GM23338 (cell line): ENCODE measurements around the gene GNPDA2. TPM values are rescaled to one million over a fixed set of nuclear protein-coding genes. Genes with fewer than 3 reads are reported as not detected.

Experiments
- ATAC-seq: fragments of 200-7000 bp; cut with Tn5 transposase; 3 replicates; pipeline ENCODE4 v1.9.1; 2020
- DNase-seq: peaks from one replicate; pipeline ENCODE4 v3.0.0-alpha.2; 2015; ENCODE audit warnings: low spot score
- H2AFZ ChIP-seq: fragments of 200-600 bp; sonication (generic); 2 replicates; pipeline ENCODE4 v1.8.0; 2016; ENCODE audit warnings: antibody characterized with exemption, mild to moderate bottlenecking, moderate library complexity
- H3F3A ChIP-seq: fragments of 200-600 bp; sonication (generic); replicated peaks from 2 replicates; pipeline ENCODE4 v1.8.0; 2017; ENCODE audit warnings: antibody characterized with exemption, mixed run types, low read depth
- H3K27ac ChIP-seq: fragments of 200-600 bp; sonication (generic); 2 replicates; pipeline ENCODE4 v1.6.1; 2016; ENCODE audit warnings: low read depth
- H3K27me3 ChIP-seq: fragments of 200-600 bp; sonication (generic); 2 replicates; pipeline ENCODE4 v1.8.0; 2016; ENCODE audit warnings: mild to moderate bottlenecking, mixed run types, moderate library complexity; ENCODE audit not compliant: insufficient read depth
- H3K36me3 ChIP-seq: fragments of 200-600 bp; sonication (generic); 2 replicates; pipeline ENCODE4 v1.8.0; 2016; ENCODE audit warnings: mild to moderate bottlenecking; ENCODE audit not compliant: insufficient read depth
- H3K4me1 ChIP-seq: fragments of 200-600 bp; sonication (generic); 2 replicates; pipeline ENCODE4 v1.8.0; 2016; ENCODE audit warnings: mild to moderate bottlenecking, moderate library complexity; ENCODE audit not compliant: insufficient read depth
- H3K4me2 ChIP-seq: fragments of 200-600 bp; sonication (generic); 2 replicates; pipeline ENCODE4 v1.7.1; 2017; ENCODE audit warnings: mixed run types
- H3K4me3 ChIP-seq: fragments of 200-600 bp; sonication (generic); 2 replicates; pipeline ENCODE4 v1.6.1; 2016; ENCODE audit warnings: mixed run types
- H3K79me2 ChIP-seq: fragments of 200-600 bp; sonication (generic); replicated peaks from 2 replicates; pipeline ENCODE4 v1.8.0; 2017; ENCODE audit warnings: mild to moderate bottlenecking; ENCODE audit not compliant: insufficient read depth
- H3K9me2 ChIP-seq: fragments of 200-600 bp; sonication (generic); 2 replicates; pipeline ENCODE4 v1.8.0; 2017; ENCODE audit not compliant: insufficient read depth
- H4K20me1 ChIP-seq: fragments of 200-600 bp; sonication (generic); replicated peaks from 2 replicates; pipeline ENCODE4 v1.8.0; 2017; ENCODE audit warnings: mild to moderate bottlenecking; ENCODE audit not compliant: insufficient read depth
- H3K27ac Mint-ChIP-seq: 2 replicates; pipeline ENCODE4 v1.8.0; 2020; ENCODE audit warnings: inconsistent platforms, mild to moderate bottlenecking, moderate library complexity, mixed read lengths
- H3K27me3 Mint-ChIP-seq: 3 replicates; pipeline ENCODE4 v1.8.0; 2022; ENCODE audit warnings: low read depth, mild to moderate bottlenecking, moderate library complexity, mixed read lengths, inconsistent platforms; ENCODE audit not compliant: insufficient read depth, poor library complexity
- H3K36me3 Mint-ChIP-seq: 3 replicates; pipeline ENCODE4 v1.8.0; 2021; ENCODE audit warnings: low read depth, mild to moderate bottlenecking, inconsistent platforms, moderate library complexity, mixed read lengths
- H3K4me1 Mint-ChIP-seq: 3 replicates; pipeline ENCODE4 v1.8.0; 2020; ENCODE audit warnings: mild to moderate bottlenecking, inconsistent platforms, mixed read lengths
- H3K4me3 Mint-ChIP-seq: 3 replicates; pipeline ENCODE4 v1.8.0; 2021; ENCODE audit warnings: moderate library complexity, mild to moderate bottlenecking, inconsistent platforms, mixed read lengths
- H3K9me3 Mint-ChIP-seq: 3 replicates; pipeline ENCODE4 v1.8.0; 2020; ENCODE audit warnings: moderate library complexity, mild to moderate bottlenecking, inconsistent platforms, mixed read lengths
- CREB1 ChIP-seq: fragments of 250-450 bp; sonication (Bioruptor Pico); IDR thresholded peaks from 2 replicates; pipeline ENCODE4 v1.5.0; 2020; ENCODE audit warnings: low read depth, mild to moderate bottlenecking, moderate library complexity
- EZH2 ChIP-seq: fragments of 200-600 bp; sonication (generic); IDR thresholded peaks from one replicate; pipeline ENCODE4 v1.8.0; 2017; ENCODE audit warnings: antibody characterized with exemption, mild to moderate bottlenecking, low read depth; ENCODE audit not compliant: unreplicated experiment
- EZH2phosphoT487 ChIP-seq: fragments of 200-600 bp; sonication (generic); IDR thresholded peaks from one replicate; pipeline ENCODE4 v1.8.1; 2018; ENCODE audit warnings: antibody characterized with exemption; ENCODE audit not compliant: unreplicated experiment
- JUNB ChIP-seq: IDR thresholded peaks from one replicate; pipeline ENCODE4 v1.6.1; 2016; ENCODE audit warnings: antibody characterized with exemption; ENCODE audit not compliant: unreplicated experiment
- NANOG ChIP-seq: IDR thresholded peaks from 2 replicates; pipeline ENCODE4 v1.6.1; 2016; ENCODE audit warnings: antibody characterized with exemption, borderline replicate concordance
- POLR2AphosphoS5 ChIP-seq: IDR thresholded peaks from 2 replicates; pipeline ENCODE4 v1.6.1; 2016; ENCODE audit warnings: antibody characterized with exemption, low read depth
- STAT1 ChIP-seq: IDR thresholded peaks from one replicate; pipeline ENCODE4 v1.6.1; 2016; ENCODE audit warnings: antibody characterized with exemption; ENCODE audit not compliant: unreplicated experiment
- ZNF114 ChIP-seq: fragments of 250-450 bp; sonication (Bioruptor Pico); IDR thresholded peaks from 2 replicates; pipeline ENCODE4 v1.5.0; 2020; ENCODE audit warnings: mild to moderate bottlenecking, moderate library complexity
- ZNF331 ChIP-seq: fragments of 250-450 bp; sonication (Bioruptor Pico); IDR thresholded peaks from 2 replicates; pipeline ENCODE4 v1.5.0; 2020; ENCODE audit warnings: low read depth, mild to moderate bottlenecking, moderate library complexity
- polyA plus RNA-seq: library from polyadenylated mRNA; unstranded; fragments of >200 nt; fragmentation: Nextera tagmentation; extraction: Ambion mirVana; gene quantifications from 2 replicates; pipeline ENCODE4 v1.2.1, GENCODE V29; 2016
- total RNA-seq: library from RNA; depleted of rRNA; stranded (reverse); fragments of >200 nt; shearing (Covaris generic); gene quantifications from 2 replicates; pipeline ENCODE4 v1.2.3, GENCODE V29; 2014
- TF ChIP-seq, protein P1 (sequence below): IDR thresholded peaks from 2 replicates; pipeline ENCODE4 v1.6.1; 2016; ENCODE audit warnings: antibody characterized with exemption
- TF ChIP-seq, protein P2 (sequence below): IDR thresholded peaks from one replicate; pipeline ENCODE4 v1.6.1; 2018; ENCODE audit warnings: antibody characterized with exemption; ENCODE audit not compliant: unreplicated experiment
- TF ChIP-seq, protein P3 (sequence below): fragments of 250-450 bp; sonication (Bioruptor Pico); IDR thresholded peaks from 2 replicates; pipeline ENCODE4 v1.5.0; 2020; ENCODE audit warnings: mild to moderate bottlenecking, moderate library complexity
- TF ChIP-seq, protein P4 (sequence below), 2 experiments: fragments of 200-600 bp in 1 of 2; sonication (generic) in 1 of 2; conservative IDR thresholded peaks; 2 replicates each; pipeline versions ENCODE4 v1.5.1 to v1.6.1; 2016 to 2017; ENCODE audit warnings: antibody characterized with exemption in 2 of 2, low read depth in 2 of 2, mild to moderate bottlenecking in 2 of 2, moderate library complexity in 1 of 2

GNPDA2 gene
- total and polyA plus RNA-seq, 2 experiments from 2014 or later = 6.4 to 7.7 TPM

DNA sequence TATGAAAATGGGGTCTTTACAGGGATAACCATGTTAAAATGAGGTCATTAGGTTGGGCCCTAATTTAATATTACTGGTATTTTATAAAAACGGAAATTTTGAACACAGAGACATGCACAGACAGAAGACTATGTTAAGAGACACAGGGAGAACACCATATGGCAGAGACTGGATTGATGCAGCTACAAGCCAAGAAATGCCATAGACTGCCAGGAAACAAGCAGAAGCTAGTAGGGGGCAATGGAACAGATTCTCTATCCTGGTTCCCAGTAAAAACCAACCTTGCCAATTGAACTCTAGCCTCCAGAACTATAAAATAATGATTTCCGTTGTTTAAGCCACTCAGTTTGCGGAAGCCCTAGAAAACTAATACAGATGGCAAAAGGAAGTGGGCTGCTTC is 54.7 kb downstream of the GNPDA2 start:
- no peaks in the 10 kb centered on the region for H3K27me3 ChIP-seq
- no peak overlapping the region for H2AFZ ChIP-seq
- H3K79me2 ChIP-seq = no peaks in the 10 kb centered on the region
- H3K27me3 Mint-ChIP-seq = no peaks in the 10 kb centered on the region
- no peaks in the 10 kb centered on the region for H3K36me3 Mint-ChIP-seq
- no peaks in the 10 kb centered on the region for H3F3A ChIP-seq
- no peaks in the 10 kb centered on the region for H3K4me1 ChIP-seq
- TF ChIP-seq ZNF114 (CRISPR knock-in tag) (no peak), STAT1 (no peak), EZH2 (no peak), POLR2AphosphoS5 (no peak), JUNB (no peak), CREB1 (no peak), ZNF331 (CRISPR knock-in tag) (no peak), NANOG (no peak), EZH2phosphoT487 (no peak)
- TF ChIP-seq, protein P1, sequence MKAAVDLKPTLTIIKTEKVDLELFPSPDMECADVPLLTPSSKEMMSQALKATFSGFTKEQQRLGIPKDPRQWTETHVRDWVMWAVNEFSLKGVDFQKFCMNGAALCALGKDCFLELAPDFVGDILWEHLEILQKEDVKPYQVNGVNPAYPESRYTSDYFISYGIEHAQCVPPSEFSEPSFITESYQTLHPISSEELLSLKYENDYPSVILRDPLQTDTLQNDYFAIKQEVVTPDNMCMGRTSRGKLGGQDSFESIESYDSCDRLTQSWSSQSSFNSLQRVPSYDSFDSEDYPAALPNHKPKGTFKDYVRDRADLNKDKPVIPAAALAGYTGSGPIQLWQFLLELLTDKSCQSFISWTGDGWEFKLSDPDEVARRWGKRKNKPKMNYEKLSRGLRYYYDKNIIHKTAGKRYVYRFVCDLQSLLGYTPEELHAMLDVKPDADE = no peak
- TF ChIP-seq, protein P2, sequence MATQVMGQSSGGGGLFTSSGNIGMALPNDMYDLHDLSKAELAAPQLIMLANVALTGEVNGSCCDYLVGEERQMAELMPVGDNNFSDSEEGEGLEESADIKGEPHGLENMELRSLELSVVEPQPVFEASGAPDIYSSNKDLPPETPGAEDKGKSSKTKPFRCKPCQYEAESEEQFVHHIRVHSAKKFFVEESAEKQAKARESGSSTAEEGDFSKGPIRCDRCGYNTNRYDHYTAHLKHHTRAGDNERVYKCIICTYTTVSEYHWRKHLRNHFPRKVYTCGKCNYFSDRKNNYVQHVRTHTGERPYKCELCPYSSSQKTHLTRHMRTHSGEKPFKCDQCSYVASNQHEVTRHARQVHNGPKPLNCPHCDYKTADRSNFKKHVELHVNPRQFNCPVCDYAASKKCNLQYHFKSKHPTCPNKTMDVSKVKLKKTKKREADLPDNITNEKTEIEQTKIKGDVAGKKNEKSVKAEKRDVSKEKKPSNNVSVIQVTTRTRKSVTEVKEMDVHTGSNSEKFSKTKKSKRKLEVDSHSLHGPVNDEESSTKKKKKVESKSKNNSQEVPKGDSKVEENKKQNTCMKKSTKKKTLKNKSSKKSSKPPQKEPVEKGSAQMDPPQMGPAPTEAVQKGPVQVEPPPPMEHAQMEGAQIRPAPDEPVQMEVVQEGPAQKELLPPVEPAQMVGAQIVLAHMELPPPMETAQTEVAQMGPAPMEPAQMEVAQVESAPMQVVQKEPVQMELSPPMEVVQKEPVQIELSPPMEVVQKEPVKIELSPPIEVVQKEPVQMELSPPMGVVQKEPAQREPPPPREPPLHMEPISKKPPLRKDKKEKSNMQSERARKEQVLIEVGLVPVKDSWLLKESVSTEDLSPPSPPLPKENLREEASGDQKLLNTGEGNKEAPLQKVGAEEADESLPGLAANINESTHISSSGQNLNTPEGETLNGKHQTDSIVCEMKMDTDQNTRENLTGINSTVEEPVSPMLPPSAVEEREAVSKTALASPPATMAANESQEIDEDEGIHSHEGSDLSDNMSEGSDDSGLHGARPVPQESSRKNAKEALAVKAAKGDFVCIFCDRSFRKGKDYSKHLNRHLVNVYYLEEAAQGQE = no peak
- TF ChIP-seq, protein P3, sequence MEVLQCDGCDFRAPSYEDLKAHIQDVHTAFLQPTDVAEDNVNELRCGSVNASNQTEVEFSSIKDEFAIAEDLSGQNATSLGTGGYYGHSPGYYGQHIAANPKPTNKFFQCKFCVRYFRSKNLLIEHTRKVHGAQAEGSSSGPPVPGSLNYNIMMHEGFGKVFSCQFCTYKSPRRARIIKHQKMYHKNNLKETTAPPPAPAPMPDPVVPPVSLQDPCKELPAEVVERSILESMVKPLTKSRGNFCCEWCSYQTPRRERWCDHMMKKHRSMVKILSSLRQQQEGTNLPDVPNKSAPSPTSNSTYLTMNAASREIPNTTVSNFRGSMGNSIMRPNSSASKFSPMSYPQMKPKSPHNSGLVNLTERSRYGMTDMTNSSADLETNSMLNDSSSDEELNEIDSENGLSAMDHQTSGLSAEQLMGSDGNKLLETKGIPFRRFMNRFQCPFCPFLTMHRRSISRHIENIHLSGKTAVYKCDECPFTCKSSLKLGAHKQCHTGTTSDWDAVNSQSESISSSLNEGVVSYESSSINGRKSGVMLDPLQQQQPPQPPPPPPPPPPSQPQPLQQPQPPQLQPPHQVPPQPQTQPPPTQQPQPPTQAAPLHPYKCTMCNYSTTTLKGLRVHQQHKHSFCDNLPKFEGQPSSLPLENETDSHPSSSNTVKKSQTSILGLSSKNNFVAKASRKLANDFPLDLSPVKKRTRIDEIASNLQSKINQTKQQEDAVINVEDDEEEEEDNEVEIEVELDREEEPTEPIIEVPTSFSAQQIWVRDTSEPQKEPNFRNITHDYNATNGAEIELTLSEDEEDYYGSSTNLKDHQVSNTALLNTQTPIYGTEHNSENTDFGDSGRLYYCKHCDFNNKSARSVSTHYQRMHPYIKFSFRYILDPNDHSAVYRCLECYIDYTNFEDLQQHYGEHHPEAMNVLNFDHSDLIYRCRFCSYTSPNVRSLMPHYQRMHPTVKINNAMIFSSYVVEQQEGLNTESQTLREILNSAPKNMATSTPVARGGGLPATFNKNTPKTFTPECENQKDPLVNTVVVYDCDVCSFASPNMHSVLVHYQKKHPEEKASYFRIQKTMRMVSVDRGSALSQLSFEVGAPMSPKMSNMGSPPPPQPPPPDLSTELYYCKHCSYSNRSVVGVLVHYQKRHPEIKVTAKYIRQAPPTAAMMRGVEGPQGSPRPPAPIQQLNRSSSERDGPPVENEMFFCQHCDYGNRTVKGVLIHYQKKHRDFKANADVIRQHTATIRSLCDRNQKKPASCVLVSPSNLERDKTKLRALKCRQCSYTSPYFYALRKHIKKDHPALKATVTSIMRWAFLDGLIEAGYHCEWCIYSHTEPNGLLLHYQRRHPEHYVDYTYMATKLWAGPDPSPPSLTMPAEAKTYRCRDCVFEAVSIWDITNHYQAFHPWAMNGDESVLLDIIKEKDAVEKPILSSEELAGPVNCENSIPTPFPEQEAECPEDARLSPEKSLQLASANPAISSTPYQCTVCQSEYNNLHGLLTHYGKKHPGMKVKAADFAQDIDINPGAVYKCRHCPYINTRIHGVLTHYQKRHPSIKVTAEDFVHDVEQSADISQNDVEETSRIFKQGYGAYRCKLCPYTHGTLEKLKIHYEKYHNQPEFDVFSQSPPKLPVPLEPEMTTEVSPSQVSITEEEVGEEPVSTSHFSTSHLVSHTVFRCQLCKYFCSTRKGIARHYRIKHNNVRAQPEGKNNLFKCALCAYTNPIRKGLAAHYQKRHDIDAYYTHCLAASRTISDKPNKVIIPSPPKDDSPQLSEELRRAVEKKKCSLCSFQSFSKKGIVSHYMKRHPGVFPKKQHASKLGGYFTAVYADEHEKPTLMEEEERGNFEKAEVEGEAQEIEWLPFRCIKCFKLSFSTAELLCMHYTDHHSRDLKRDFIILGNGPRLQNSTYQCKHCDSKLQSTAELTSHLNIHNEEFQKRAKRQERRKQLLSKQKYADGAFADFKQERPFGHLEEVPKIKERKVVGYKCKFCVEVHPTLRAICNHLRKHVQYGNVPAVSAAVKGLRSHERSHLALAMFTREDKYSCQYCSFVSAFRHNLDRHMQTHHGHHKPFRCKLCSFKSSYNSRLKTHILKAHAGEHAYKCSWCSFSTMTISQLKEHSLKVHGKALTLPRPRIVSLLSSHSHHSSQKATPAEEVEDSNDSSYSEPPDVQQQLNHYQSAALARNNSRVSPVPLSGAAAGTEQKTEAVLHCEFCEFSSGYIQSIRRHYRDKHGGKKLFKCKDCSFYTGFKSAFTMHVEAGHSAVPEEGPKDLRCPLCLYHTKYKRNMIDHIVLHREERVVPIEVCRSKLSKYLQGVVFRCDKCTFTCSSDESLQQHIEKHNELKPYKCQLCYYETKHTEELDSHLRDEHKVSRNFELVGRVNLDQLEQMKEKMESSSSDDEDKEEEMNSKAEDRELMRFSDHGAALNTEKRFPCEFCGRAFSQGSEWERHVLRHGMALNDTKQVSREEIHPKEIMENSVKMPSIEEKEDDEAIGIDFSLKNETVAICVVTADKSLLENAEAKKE = no peak
- TF ChIP-seq, protein P4, sequence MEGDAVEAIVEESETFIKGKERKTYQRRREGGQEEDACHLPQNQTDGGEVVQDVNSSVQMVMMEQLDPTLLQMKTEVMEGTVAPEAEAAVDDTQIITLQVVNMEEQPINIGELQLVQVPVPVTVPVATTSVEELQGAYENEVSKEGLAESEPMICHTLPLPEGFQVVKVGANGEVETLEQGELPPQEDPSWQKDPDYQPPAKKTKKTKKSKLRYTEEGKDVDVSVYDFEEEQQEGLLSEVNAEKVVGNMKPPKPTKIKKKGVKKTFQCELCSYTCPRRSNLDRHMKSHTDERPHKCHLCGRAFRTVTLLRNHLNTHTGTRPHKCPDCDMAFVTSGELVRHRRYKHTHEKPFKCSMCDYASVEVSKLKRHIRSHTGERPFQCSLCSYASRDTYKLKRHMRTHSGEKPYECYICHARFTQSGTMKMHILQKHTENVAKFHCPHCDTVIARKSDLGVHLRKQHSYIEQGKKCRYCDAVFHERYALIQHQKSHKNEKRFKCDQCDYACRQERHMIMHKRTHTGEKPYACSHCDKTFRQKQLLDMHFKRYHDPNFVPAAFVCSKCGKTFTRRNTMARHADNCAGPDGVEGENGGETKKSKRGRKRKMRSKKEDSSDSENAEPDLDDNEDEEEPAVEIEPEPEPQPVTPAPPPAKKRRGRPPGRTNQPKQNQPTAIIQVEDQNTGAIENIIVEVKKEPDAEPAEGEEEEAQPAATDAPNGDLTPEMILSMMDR (conservative IDR thresholded peaks at IDR 0.05; ENCODE audit: low read depth in 2 of 2) = no peak
- no peaks in the 10 kb centered on the region for H3K9me3 Mint-ChIP-seq
- H3K4me1 Mint-ChIP-seq = no peaks in the 10 kb centered on the region
- no peak overlapping the region for H3K27ac ChIP-seq
- H3K4me2 ChIP-seq = no peak overlapping the region
- H3K27ac Mint-ChIP-seq = no peak overlapping the region
- DNase-seq (no peak), ATAC-seq (no peak)
- H4K20me1 ChIP-seq = no peaks in the 10 kb centered on the region
- H3K9me2 ChIP-seq = no peaks in the 10 kb centered on the region
- no peak overlapping the region for H3K4me3 ChIP-seq
- H3K36me3 ChIP-seq = no peaks in the 10 kb centered on the region
- H3K4me3 Mint-ChIP-seq = no peak overlapping the region
